Ovary (tissue), 9 donors: ENCODE results near the gene TMBIM6. TPM values are rescaled to one million over a fixed set of nuclear protein-coding genes. Genes with fewer than 3 reads are reported as not detected.

Experiments used
- DNase-seq, 5 donors: peaks; one replicate each; pipeline ENCODE4 v3.0.0-alpha.2; 2019 to 2020
- H3K27ac ChIP-seq, 2 donors: fragments of 200-600 bp; one replicate each; pipeline versions ENCODE4 v1.5.1 to v1.8.0; 2019 to 2022
- H3K27me3 ChIP-seq: fragments of 200-600 bp; one replicate; pipeline ENCODE4 v1.8.0; 2022
- H3K36me3 ChIP-seq: fragments of 200-600 bp; sonication (generic); one replicate; pipeline ENCODE4 v1.5.1; 2019
- H3K4me1 ChIP-seq: one replicate; pipeline ENCODE4 v1.8.1; 2013; ENCODE audit warnings: mild to moderate bottlenecking, moderate library complexity; ENCODE audit not compliant: insufficient read depth
- H3K4me3 ChIP-seq: fragments of 200-600 bp; sonication (generic); one replicate; pipeline ENCODE4 v1.5.1; 2017
- H3K9me3 ChIP-seq, 2 donors: fragments of 200-600 bp in 1 of 2; sonication (generic) in 1 of 2; one replicate each; pipeline versions ENCODE4 v1.5.1 to v1.8.1; 2013 to 2019; ENCODE audit warnings: mild to moderate bottlenecking in 1 of 2, moderate library complexity in 1 of 2
- CTCF ChIP-seq, 3 donors: fragments of 450-650 bp in 2 of 3; fragments of 200-600 bp in 1 of 3; IDR thresholded peaks; one replicate each; pipeline versions ENCODE4 v1.5.1 to v1.8.0; 2016 to 2022; ENCODE audit warnings: antibody characterized with exemption in 3 of 3, mild to moderate bottlenecking in 1 of 3
- EP300 ChIP-seq: sonication (generic); formaldehyde crosslinking; IDR thresholded peaks from one replicate; pipeline ENCODE4 v1.6.1; 2017; ENCODE audit warnings: antibody characterized with exemption
- POLR2A ChIP-seq: fragments of 450-650 bp; IDR thresholded peaks from one replicate; pipeline ENCODE4 v1.6.1; 2017; ENCODE audit warnings: antibody characterized with exemption, mild to moderate bottlenecking, moderate library complexity
- WGBS, 3 donors: extraction: QIAGEN DNeasy Blood & Tissue Kit in 1 of 3; methylation state at CpG; one replicate each; pipeline versions ENCODE4 v1.1.5 to v1.1.7; 2013 to 2017; 5-methylcytosine and 5-hydroxymethylcytosine counted together
- intact Hi-C, 4 donors: fragments of 100-400 bp; cut with DNase I; formaldehyde crosslinking; loops; one replicate each; pipeline versions ENCODE4 v1.11.0 to v1.15.1; 2022 to 2023
- polyA plus RNA-seq, 2 donors: library from polyadenylated mRNA; stranded (reverse); fragments of 200-250 nt in 1 of 2; fragments of 350-450 nt in 1 of 2; fragmentation: Illumina TruSeq in 1 of 2; extraction: RNeasy Lipid Tissue Mini Kit (QIAGEN cat#74804) in 1 of 2; gene quantifications; one replicate each; pipeline ENCODE4 v1.2.3, GENCODE V29; 2013 to 2014
- total RNA-seq, 7 donors: library from RNA; depleted of rRNA in 2 of 7; stranded (reverse); fragments of >200 nt in 2 of 7; fragmentation: NEBNext Ultra II Directional in 3 of 7; extraction: Animal tissue kit (Norgen Biotek cat#: 25700) in 3 of 7; gene quantifications; one replicate each; pipeline versions ENCODE4 v1.1.0 to v1.2.4, GENCODE V29; 2016 to 2023
- donor health status: DM: no; HTN: no; CAD: no; lungs with moderate emphysema.
- donor health status: DM: no; HTN: no; CAD: no.
- donor health status: Bipolar disorder and iron deficiency.
- donor health status: DM: yes; HTN: yes; CAD: no.
- donor health status: DM: no; HTN: no; CAD: no.
- donor health status: DM: yes; HTN: yes; CAD: no.

The TMBIM6 gene
- total and polyA plus RNA-seq, 9 donors: 203 to 677 (median 335) TPM

DNA sequence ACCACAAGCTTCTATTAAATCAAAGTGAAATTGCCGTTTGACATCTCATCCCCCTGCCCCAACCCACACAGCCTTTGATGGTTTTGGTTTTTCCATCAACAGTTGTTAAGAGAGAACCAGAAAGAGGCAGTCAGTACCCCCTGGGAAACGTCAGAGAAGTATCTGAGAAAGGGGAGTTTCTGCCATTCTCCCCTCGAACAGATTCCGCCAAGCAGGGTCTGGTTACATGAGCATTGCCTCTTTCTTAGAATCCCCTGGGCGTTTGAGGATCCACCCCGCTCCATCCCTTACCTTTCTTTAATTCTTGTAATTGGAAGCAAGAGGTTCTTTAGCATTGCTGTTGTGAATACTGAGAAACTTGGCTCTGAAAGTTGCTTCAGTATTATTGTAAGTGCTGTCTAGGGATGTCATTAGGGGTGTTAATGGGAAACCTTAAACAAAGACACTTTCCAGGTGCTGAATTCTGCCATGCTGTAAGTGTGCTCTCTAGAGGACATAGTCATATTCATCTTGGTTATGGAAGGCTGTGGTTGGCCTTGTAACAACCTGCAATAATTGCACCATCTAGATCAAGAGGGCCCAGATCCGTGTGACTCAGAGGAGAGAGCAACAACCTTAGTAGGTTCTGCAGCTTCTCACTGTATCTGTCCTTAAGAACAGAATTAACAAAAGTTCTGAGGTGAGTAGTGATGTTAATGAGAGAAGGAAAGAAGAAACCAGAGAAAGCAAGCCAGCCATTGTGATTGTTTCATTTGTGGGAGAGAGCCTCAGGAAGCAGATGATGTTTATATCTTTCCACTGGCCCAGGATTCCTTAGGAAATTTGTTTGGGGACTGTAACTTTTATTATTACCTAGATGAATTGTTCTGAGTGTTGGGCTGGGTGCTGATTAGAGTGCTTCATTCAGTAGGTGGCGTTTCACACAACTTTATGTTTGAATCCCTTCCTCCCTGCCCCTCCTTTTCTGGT, 9.0 kb downstream of the TMBIM6 start:
- Histone ChIP-seq H3K4me1 (peaks cover 10% of the 10 kb centered on the region), H3K36me3 (no peaks in the 10 kb centered on the region), H3K27me3 (no peaks in the 10 kb centered on the region), H3K9me3 (no peaks in the 10 kb centered on the region), H3K4me3 (no peak overlapping the region), H3K27ac (no peak overlapping the region)
- 66 to 70% (median 70%) methylated on average over 8 of the region's 8 CpGs for whole genome bisulfite sequencing, 3 donors
- DNase-seq: no peak
- TF ChIP-seq EP300: no peak
- no peak for TF ChIP-seq POLR2A
- TF ChIP-seq CTCF (IDR thresholded peaks at IDR 0.05): no peak
- intact Hi-C loops: no loop called here

- 30 to 40% (median 30%) methylated on average over 1 of the region's 1 CpG for WGBS, 3 donors
- no peak overlapping the region for H3K4me3 ChIP-seq
- intact Hi-C loops: no loop called here
- no peak for DNase-seq
- H3K36me3 ChIP-seq: no peaks in the 10 kb centered on the region
- no peaks in the 10 kb centered on the region for H3K27me3 ChIP-seq
- H3K4me1 ChIP-seq: peaks cover 10% of the 10 kb centered on the region
- no peaks in the 10 kb centered on the region for H3K9me3 ChIP-seq
- H3K27ac ChIP-seq: no peak overlapping the region
- TF ChIP-seq EP300: no peak
Measured at GRCh38 chr12:49750996-49751393, 9.6 kb downstream of the TMBIM6 start.

- no peak overlapping the region for H3K27ac ChIP-seq
- WGBS, 3 donors: 77 to 80% (median 78%) methylated on average over 4 of the region's 4 CpGs
- no peaks in the 10 kb centered on the region for H3K4me1 ChIP-seq
- no peak for DNase-seq
- no peak overlapping the region for H3K4me3 ChIP-seq
- TF ChIP-seq CTCF (IDR thresholded peaks at IDR 0.05) (no peak), POLR2A (no peak), EP300 (no peak)
- H3K36me3 ChIP-seq: no peaks in the 10 kb centered on the region
- intact Hi-C loops: no loop called here
- H3K27me3 ChIP-seq: no peaks in the 10 kb centered on the region
- no peaks in the 10 kb centered on the region for H3K9me3 ChIP-seq
Measured at GRCh38 chr12:49761677-49762467, 20.5 kb downstream of the TMBIM6 start.

- 77 to 88% (median 87%) methylated on average over 5 of the region's 5 CpGs for WGBS, 3 donors
- Histone ChIP-seq H3K9me3 (no peaks in the 10 kb centered on the region), H3K36me3 (no peaks in the 10 kb centered on the region), H3K4me1 (no peaks in the 10 kb centered on the region), H3K4me3 (no peak overlapping the region), H3K27me3 (no peaks in the 10 kb centered on the region), H3K27ac (no peak overlapping the region)
- no peak for DNase-seq
- TF ChIP-seq CTCF (IDR thresholded peaks at IDR 0.05) (no peak), EP300 (no peak), POLR2A (no peak)
- intact Hi-C loops: no loop called here
Measured at GRCh38 chr12:49762468-49762847, 21.1 kb downstream of the TMBIM6 start.
